ENCODE data around the gene LRGUK. TPM values are rescaled to one million over a fixed set of nuclear protein-coding genes. Genes with fewer than 3 reads are reported as not detected.
A peak's percentile ranks its signal among the peaks of the same experiment; 100 is the strongest.
"Not testable (repeated sequence)": the region's sequence is repeated elsewhere in the genome, so short reads cannot be mapped to it uniquely, and the experiment has no call there.

Gene LRGUK
- total RNA-seq, 8 experiments from 2014 or later, result 0.31 to 6.7 (median 1.7) TPM

DNA sequence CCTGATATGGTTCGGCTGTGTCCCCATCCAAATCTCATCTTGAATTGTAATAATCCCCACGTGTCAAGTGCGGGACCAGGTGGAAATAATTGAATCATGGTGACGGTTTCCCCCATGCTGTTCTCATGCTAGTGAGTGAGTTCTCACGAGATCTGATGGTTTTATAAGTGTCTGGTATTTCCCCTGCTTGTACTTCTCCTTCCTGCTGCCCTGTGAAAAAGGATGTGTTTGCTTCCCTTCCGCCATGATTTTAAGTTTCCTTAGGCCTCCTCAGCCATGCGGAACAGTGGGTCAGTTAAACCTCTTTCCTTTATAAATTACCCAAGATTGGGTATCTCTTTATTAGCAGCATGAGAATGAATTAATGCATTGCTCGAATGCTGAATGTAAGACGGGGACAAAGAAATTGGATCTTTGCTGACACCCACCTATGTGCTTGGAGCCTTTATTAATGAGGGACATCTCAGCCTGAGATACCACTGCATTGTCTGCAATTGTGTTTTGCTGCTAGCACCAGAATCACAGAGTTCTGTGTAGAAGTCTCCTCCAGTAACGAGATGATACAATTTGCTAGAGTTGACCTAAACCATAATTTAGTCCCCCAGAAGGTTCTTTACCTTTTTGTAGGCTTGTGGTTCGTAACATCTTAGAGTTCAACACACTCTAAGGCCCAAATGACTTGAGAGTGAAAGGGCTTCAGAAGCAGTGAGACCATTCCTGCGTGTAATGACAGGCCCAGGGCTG lies 160.9 kb downstream of the LRGUK start:
- H3K4me1 ChIP-seq (replicated peaks in 1 of 2), result peaks cover 2 to 3% of the 10 kb centered on the region in 2 donors
- in situ Hi-C loops (cut with MboI; ENCODE audit: low pct_unique_long_range_greater_than_20kb in 2 of 9, low sequenced_read_pairs in 9 of 9, unreplicated experiment in 9 of 9), result no loop called here
- 28 to 100% (median 78%) methylated on average over 1 to 11 of the region's 12 CpGs; no CpG with 5 or more reads in 1 of the 10 experiments for WGBS, 10 experiments
- ATAC-seq (replicated peaks in 6 of 8), result peak in 1 of 8 experiments; percentile 57
- no peak overlapping the region for H3K4me3 ChIP-seq
- H3K27ac ChIP-seq, result no peak overlapping the region

DNA sequence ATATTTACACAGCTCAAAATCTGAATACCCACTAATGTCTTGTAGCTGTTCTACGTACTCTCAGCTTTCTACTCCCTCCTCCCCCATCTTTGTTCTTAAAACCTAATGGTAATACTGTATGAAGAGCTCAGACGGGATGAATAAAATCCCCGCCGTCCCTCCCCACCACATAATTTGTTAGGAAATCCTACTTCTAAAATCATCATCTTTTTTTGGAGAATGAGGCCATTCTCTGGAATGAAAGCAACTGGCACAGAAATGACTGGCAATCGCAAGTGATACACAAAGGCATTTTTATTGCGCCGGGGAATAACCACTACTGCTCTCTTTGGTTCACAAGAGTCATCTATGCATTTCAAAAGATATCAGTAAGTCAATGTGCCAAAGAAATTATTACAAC lies 162.3 kb downstream of the LRGUK start:
- in situ Hi-C loops (cut with MboI; ENCODE audit: low pct_unique_long_range_greater_than_20kb in 2 of 9, low sequenced_read_pairs in 9 of 9, unreplicated experiment in 9 of 9), result no loop called here
- no peak for ATAC-seq (replicated peaks in 6 of 8)
- WGBS, 10 experiments, result 33 to 98% (median 91%) methylated on average over 1 to 7 of the region's 7 CpGs; no CpG with 5 or more reads in 1 of the 10 experiments

DNA sequence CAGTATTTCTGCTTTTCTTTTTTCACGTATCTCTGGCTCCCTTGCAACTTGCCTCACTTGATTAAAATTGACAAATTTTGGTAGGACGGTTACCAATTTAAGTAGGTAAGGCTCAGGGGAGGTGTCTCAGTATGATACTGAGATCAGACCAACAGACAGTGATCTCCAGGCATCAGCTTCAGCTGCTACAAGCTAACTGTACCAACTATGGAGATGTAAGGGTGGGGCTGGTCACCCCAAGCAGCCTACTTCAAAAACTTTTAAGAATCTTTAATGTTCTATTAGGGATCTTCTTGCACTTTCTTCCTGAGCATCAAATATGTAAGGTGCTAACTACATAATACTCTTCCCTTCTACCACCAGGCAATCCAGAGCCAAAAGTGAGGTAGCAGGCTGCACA lies 162.7 kb downstream of the LRGUK start:
- peak in 2 of 8 experiments; percentile 67 to 69 for ATAC-seq (replicated peaks in 6 of 8)
- in situ Hi-C loops (cut with MboI; ENCODE audit: low pct_unique_long_range_greater_than_20kb in 2 of 9, low sequenced_read_pairs in 9 of 9, unreplicated experiment in 9 of 9), result no loop called here
- Histone ChIP-seq H3K4me1 (replicated peaks in 1 of 2) (peaks cover 2 to 3% of the 10 kb centered on the region in 2 donors), H3K27ac (no peak overlapping the region), H3K4me3 (no peak overlapping the region)
- 38 to 100% (median 80%) methylated on average over 1 to 2 of the region's 2 CpGs; no CpG with 5 or more reads in 3 of the 10 experiments for WGBS, 10 experiments

More for the DNA sequence above, 162.3 kb downstream of the LRGUK start:
- peaks cover 2 to 3% of the 10 kb centered on the region in 2 donors for H3K4me1 ChIP-seq (replicated peaks in 1 of 2)
- H3K4me3 ChIP-seq, result no peak overlapping the region
- no peak overlapping the region for H3K27ac ChIP-seq

DNA sequence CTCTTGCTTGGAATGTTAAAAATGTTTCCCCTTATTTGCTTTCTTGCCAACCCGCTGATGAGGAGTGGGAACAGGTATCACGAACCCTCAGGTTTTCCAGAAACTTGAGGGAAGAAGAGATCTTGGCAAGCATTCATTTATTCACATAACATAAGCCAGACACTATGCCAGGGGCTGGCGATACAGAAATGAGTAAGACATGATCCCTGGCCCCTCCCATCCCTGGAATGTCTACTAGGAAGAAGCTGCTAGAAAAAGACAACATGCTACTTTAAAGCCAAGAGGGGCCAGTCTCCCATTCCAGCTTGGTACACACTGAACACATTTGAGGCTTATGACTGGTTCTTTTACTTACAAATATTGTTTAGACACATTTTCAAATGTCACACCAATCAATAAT lies 163.1 kb downstream of the LRGUK start:
- 52 to 100% (median 85%) methylated on average over 2 to 3 of the region's 3 CpGs; no CpG with 5 or more reads in 2 of the 10 experiments for WGBS, 10 experiments
- H3K27ac ChIP-seq, result no peak overlapping the region
- peaks cover 2 to 3% of the 10 kb centered on the region in 2 donors for H3K4me1 ChIP-seq (replicated peaks in 1 of 2)
- H3K4me3 ChIP-seq, result no peak overlapping the region
- peak in 3 of 8 experiments; percentile 35 to 96 (median 93) for ATAC-seq (replicated peaks in 6 of 8)
- in situ Hi-C loops (cut with MboI; ENCODE audit: low pct_unique_long_range_greater_than_20kb in 2 of 9, low sequenced_read_pairs in 9 of 9, unreplicated experiment in 9 of 9), result no loop called here

DNA sequence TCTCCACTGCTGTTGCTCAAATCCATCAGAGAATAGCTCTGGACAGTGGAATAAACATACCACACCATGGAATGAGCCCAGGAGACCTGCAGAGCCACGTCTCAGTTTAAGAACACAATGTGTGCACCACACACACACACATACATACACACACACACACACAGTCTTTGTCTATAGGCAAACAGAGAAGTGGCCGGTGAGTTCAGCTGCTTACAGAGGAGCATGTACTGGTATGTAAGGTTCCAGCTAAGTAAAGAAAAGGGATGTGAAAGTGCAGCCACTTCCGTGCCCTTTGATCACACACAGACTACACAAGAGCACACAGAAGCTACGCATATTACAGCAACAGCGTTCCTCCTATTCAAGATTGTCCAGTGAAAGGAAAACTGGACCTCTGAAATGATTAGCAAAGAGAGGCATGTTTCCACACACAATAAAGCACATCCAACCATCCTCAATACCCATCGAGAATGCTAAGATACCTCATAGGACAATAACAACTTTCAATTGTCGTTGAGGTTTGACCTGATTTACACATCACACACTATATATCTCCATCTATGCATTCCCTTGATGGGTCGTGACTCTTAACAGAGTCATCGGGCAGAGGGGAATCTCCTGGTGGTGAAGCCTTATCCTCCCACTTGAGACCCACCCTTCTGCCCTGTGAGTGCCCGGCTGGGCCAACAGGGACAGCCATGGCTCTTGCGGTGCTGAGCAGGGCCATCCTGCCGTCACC lies 166.0 kb downstream of the LRGUK start:
- in situ Hi-C loops (cut with MboI; ENCODE audit: low pct_unique_long_range_greater_than_20kb in 2 of 9, low sequenced_read_pairs in 9 of 9, unreplicated experiment in 9 of 9), result no loop called here
- 73 to 100% (median 93%) methylated on average over 1 to 7 of the region's 12 CpGs; no CpG with 5 or more reads in 3 of the 10 experiments for WGBS, 10 experiments
- Histone ChIP-seq H3K4me3 (no peak overlapping the region), H3K27ac (no peak overlapping the region), H3K4me1 (replicated peaks in 1 of 2) (peaks cover 2 to 3% of the 10 kb centered on the region in 2 donors)
- peak in 4 of 8 experiments; percentile 24 to 94 (median 62) for ATAC-seq (replicated peaks in 6 of 8)

DNA sequence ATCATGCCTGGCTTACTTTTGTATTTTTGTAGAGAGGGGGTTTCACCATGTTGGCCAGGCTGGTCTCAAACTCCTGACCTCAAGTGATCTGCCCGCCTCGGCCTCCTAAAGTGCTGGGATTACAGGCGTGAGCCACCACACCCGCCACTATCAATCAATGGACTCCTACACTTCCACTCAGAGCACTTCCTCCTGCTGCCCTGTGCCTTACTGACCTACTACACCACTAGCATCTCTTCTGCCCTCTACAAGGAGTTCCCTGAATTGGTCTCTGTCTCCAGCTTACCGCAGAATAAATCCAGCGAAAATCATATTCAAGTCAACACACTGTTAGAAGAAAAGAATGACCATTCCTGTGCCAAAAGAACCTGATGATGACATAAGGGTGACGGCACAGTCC lies 168.8 kb downstream of the LRGUK start:
- in situ Hi-C loops (cut with MboI; ENCODE audit: low pct_unique_long_range_greater_than_20kb in 2 of 9, low sequenced_read_pairs in 9 of 9, unreplicated experiment in 9 of 9); H3K4me3 ChIP-seq; ATAC-seq (replicated peaks in 6 of 8); H3K27ac ChIP-seq; H3K4me1 ChIP-seq (replicated peaks in 1 of 2): not testable (repeated sequence)
- WGBS, 10 experiments, result 67 to 100% (median 100%) methylated on average over 1 to 7 of the region's 7 CpGs; no CpG with 5 or more reads in 1 of the 10 experiments

DNA sequence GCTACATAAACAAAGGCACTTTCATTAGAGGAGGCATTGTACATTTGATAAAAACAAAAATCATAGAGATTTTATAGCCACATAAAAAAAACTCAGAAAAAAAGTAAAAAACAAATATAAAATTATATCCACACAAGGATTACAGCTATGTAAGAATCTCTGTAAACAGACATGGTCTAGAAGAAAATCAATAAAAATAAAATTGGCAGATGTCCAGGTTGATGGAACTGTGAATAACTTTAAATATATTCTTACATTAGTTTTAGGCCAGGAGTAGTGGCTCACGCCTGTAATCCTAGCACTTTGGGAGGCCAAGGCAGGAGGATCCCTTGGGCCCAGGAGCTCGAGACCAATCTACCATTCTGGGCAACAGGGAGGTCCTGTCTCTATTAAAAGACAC lies 170.3 kb downstream of the LRGUK start:
- peaks cover 6 to 11% of the 10 kb centered on the region in 2 donors for H3K4me1 ChIP-seq (replicated peaks in 1 of 2)
- no peak overlapping the region for H3K27ac ChIP-seq
- in situ Hi-C loops (cut with MboI; ENCODE audit: low pct_unique_long_range_greater_than_20kb in 2 of 9, low sequenced_read_pairs in 9 of 9, unreplicated experiment in 9 of 9), result no loop called here
- 63 to 100% (median 88%) methylated on average over 1 to 2 of the region's 2 CpGs; no CpG with 5 or more reads in 3 of the 10 experiments for WGBS, 10 experiments
- ATAC-seq (replicated peaks in 6 of 8), result no peak
- H3K4me3 ChIP-seq, result no peak overlapping the region

DNA sequence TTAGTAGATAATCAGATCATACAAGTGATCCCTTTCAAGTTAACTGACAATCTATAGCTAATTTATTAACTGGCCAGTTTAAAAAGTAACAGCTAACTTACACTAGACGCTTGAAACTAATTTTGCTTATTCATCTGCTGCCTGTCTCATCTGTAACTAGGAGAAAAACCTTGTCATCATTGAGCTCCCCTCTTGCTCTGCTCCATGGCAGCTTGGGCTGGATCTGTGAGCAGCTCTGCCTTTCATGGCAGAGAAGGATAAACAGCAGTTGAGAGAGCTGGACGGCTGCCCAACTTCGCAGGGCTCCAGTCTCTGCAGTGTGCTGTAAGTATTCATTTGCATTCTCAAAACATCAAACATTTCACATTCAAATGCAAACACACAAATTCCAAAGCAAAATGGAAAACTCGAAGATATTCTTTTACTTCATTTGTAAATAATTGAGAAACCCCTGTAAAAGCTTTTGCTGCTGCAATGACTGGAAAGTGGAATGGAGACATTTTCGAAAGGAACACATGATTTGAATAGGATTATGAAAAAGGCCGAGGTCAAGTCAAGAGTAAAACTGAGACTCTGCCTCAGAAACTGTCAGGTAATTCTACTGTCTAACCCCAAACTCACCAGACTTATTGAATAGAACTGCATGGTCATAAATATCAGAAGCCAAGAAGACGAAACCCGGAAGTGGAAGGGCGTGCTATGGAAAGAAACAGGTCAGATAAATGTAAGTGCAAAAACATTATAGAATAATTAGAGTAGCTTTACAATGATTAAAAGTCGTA lies 172.0 kb downstream of the LRGUK start:
- peak overlapping the region; percentile 31 to 43 for H3K27ac ChIP-seq
- 39 to 87% (median 58%) methylated on average over 5 to 10 of the region's 10 CpGs for WGBS, 10 experiments
- peaks cover 2 to 11% of the 10 kb centered on the region in 2 donors for H3K4me1 ChIP-seq (replicated peaks in 1 of 2)
- ATAC-seq (replicated peaks in 6 of 8), result peak; percentile 91 to 100 (median 96)
- H3K4me3 ChIP-seq, result no peak overlapping the region
- in situ Hi-C loops (cut with MboI; ENCODE audit: low pct_unique_long_range_greater_than_20kb in 2 of 9, low sequenced_read_pairs in 9 of 9, unreplicated experiment in 9 of 9), result no loop called here

DNA sequence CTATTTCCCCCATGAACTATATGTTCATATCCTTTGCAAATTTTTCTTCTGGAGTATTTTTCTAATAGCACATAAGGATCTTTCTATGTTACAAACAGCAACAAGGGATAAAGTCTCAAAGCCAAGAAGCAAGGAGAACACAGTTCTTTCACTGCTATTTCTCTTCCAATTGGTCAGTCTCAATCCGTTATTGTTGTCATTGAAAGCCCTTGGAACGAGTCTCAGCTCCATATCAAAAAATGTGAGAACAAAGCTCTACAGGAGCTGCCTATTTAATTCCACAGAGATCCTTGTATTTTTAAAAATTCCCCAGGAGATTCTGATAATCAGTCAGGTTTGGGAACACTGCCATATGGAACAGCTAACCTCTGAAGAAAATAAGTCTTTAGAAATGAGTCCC lies 173.8 kb downstream of the LRGUK start:
- peaks cover 2 to 11% of the 10 kb centered on the region in 2 donors for H3K4me1 ChIP-seq (replicated peaks in 1 of 2)
- WGBS, 10 experiments, result 79 to 100% (median 83%) methylated on average over 1 to 2 of the region's 2 CpGs; no CpG with 5 or more reads in 2 of the 10 experiments

DNA sequence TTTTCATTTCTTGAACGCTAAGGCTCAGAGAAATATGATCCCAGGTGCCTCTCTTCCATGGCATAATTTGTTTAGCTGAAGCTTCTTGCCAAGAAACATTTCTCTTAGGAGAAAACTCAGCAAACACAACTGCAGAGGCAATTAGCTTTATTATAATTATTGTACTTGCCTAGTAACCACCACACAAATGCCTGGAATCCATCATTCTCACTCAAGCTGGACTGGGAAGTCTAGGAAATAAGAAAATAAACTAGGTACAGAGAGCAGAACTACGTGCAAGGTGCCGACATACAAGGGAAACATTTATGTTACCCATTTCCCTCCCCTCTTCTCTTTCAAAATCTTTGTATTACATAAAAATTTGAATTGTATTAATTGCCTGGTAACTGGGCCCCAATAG lies 174.5 kb downstream of the LRGUK start:
- in situ Hi-C loops (cut with MboI; ENCODE audit: low pct_unique_long_range_greater_than_20kb in 2 of 9, low sequenced_read_pairs in 9 of 9, unreplicated experiment in 9 of 9), result no loop called here

More for the DNA sequence above, 173.8 kb downstream of the LRGUK start:
- Histone ChIP-seq H3K27ac (no peak overlapping the region), H3K4me3 (no peak overlapping the region)
- in situ Hi-C loops (cut with MboI; ENCODE audit: low pct_unique_long_range_greater_than_20kb in 2 of 9, low sequenced_read_pairs in 9 of 9, unreplicated experiment in 9 of 9), result no loop called here
- peak in 1 of 8 experiments; percentile 6 for ATAC-seq (replicated peaks in 6 of 8)

DNA sequence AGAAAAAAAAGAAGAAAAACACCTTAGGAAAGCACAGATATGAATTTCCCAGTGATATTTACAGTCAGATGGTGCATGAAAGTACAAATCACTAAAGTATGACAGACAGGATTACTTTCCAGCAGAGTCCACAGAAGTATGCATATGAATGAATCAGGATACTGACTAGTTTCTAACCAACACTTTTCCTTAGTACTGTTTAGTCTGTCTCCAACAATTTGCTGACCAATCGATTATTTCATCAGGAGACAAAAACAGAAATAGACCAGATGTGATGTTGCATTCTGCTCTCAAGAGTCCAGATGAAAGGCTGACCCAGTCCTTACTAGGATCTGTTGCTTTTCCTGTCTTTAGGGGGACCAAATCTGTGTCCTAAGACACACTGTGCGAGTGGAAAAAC lies 175.0 kb downstream of the LRGUK start:
- no peak overlapping the region for H3K27ac ChIP-seq
- 58 to 100% (median 88%) methylated on average over 1 to 2 of the region's 2 CpGs; no CpG with 5 or more reads in 3 of the 10 experiments for WGBS, 10 experiments
- in situ Hi-C loops (cut with MboI; ENCODE audit: low pct_unique_long_range_greater_than_20kb in 2 of 9, low sequenced_read_pairs in 9 of 9, unreplicated experiment in 9 of 9), result no loop called here

More for the DNA sequence above, 174.5 kb downstream of the LRGUK start:
- peak in 2 of 8 experiments; percentile 16 to 66 for ATAC-seq (replicated peaks in 6 of 8)
- Histone ChIP-seq H3K4me3 (no peak overlapping the region), H3K4me1 (replicated peaks in 1 of 2) (peaks cover 2 to 11% of the 10 kb centered on the region in 2 donors), H3K27ac (no peak overlapping the region)
- 63 to 100% (median 95%) methylated on average over 1 to 3 of the region's 3 CpGs; no CpG with 5 or more reads in 2 of the 10 experiments for WGBS, 10 experiments

DNA sequence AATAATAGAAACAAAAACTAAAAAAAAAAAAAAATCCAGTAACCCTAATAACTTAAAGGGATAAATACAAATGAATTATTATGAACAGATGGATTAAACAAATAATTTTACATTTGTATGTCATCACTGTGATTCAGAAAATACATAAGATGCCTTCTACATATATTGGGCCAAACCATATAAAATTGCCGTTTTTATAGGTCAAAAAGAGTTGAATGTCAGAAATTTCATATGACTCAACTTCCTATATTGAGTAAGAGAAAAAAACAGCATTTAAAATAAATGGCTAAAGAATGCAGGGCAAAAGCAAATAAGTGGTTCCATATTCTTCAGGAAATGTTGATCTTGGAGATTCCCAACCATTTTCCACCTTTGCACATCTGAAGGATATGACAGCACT lies 180.2 kb downstream of the LRGUK start:
- 0 to 100% (median 88%) methylated on average over 1 of the region's 1 CpG; no CpG with 5 or more reads in 1 of the 10 experiments for WGBS, 10 experiments

More for the DNA sequence above, 175.0 kb downstream of the LRGUK start:
- peak in 3 of 8 experiments; percentile 6 to 43 (median 14) for ATAC-seq (replicated peaks in 6 of 8)
- Histone ChIP-seq H3K4me3 (no peak overlapping the region), H3K4me1 (replicated peaks in 1 of 2) (peaks cover 2 to 11% of the 10 kb centered on the region in 2 donors)

More for the DNA sequence above, 180.2 kb downstream of the LRGUK start:
- no peak for ATAC-seq (replicated peaks in 6 of 8)
- Histone ChIP-seq H3K4me3 (no peak overlapping the region), H3K27ac (no peak overlapping the region), H3K4me1 (replicated peaks in 1 of 2) (peaks cover 0 to 4% of the 10 kb centered on the region in 2 donors)
- in situ Hi-C loops (cut with MboI; ENCODE audit: low pct_unique_long_range_greater_than_20kb in 2 of 9, low sequenced_read_pairs in 9 of 9, unreplicated experiment in 9 of 9), result no loop called here

Measured in motor neuron (in vitro differentiated cells).